Spleen (tissue), 7 donors: ENCODE results near the gene FHAD1.

Source experiments
- POLR2A ChIP-seq, 3 donors: fragments of 450-650 bp; IDR thresholded peaks; one replicate each; pipeline ENCODE4 v1.5.1; 2017; ENCODE audit warnings: antibody characterized with exemption in 3 of 3, mild to moderate bottlenecking in 1 of 3
- POLR2AphosphoS5 ChIP-seq, 3 donors: sonication (generic); formaldehyde crosslinking; IDR thresholded peaks; one replicate each; pipeline ENCODE4 v1.5.1; 2017; ENCODE audit warnings: antibody characterized with exemption in 3 of 3
- TF ChIP-seq, protein P1 (sequence below), 11 experiments: fragments of 200-600 bp in 7 of 11; fragments of 450-650 bp in 4 of 11; sonication (generic) in 4 of 11; IDR thresholded peaks in 8 of 11; conservative IDR thresholded peaks in 3 of 11; 1 replicate in 7 of 11; 2 replicates in 4 of 11; pipeline versions ENCODE4 v1.4.0 to v1.8.0; 2016 to 2021; ENCODE audit warnings: antibody characterized with exemption in 11 of 11, inconsistent platforms in 4 of 11, mild to moderate bottlenecking in 1 of 11
- donor health status: DM: no; HTN: no; CAD: no; lungs with moderate emphysema.
- donor health status: DM: no; HTN: no; CAD: no.
- donor health status: DM: no; HTN: no; CAD: no.

DNA sequence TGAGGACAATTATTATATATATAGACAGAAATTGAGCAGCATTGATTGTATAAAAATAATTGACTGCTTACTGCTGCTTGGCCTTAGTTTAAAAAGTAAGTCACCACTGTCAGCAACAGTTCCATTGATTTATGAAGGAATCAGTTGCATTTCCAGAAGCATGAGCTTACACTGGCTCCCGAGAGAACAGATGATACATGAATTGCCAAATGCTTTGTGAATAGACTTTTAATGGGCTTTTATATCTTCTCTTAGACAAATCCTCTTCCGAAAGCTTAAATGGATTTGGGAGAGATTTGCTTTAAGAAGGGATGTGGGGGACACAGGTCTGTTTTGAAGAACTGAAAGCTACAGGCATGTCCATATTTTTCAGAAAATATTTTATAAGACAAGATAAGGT is 7.5 kb downstream of the FHAD1 start:
- TF ChIP-seq POLR2A (IDR thresholded peaks at IDR 0.05) (no peak), POLR2AphosphoS5 (IDR thresholded peaks at IDR 0.05) (no peak)
- TF ChIP-seq, protein P1, sequence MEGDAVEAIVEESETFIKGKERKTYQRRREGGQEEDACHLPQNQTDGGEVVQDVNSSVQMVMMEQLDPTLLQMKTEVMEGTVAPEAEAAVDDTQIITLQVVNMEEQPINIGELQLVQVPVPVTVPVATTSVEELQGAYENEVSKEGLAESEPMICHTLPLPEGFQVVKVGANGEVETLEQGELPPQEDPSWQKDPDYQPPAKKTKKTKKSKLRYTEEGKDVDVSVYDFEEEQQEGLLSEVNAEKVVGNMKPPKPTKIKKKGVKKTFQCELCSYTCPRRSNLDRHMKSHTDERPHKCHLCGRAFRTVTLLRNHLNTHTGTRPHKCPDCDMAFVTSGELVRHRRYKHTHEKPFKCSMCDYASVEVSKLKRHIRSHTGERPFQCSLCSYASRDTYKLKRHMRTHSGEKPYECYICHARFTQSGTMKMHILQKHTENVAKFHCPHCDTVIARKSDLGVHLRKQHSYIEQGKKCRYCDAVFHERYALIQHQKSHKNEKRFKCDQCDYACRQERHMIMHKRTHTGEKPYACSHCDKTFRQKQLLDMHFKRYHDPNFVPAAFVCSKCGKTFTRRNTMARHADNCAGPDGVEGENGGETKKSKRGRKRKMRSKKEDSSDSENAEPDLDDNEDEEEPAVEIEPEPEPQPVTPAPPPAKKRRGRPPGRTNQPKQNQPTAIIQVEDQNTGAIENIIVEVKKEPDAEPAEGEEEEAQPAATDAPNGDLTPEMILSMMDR (IDR thresholded peaks at IDR 0.05 in 8 of 11, conservative IDR thresholded peaks at IDR 0.05 in 3 of 11) = no peak
